T-helper 1 cell (primary cell): ENCODE measurements around the gene SAXO1.

ENCODE experiments used
- DNase-seq, 5 donors: peaks; one replicate each; pipeline ENCODE4 v3.0.0-alpha.2; 2012 to 2020

SAXO1 gene

DNA sequence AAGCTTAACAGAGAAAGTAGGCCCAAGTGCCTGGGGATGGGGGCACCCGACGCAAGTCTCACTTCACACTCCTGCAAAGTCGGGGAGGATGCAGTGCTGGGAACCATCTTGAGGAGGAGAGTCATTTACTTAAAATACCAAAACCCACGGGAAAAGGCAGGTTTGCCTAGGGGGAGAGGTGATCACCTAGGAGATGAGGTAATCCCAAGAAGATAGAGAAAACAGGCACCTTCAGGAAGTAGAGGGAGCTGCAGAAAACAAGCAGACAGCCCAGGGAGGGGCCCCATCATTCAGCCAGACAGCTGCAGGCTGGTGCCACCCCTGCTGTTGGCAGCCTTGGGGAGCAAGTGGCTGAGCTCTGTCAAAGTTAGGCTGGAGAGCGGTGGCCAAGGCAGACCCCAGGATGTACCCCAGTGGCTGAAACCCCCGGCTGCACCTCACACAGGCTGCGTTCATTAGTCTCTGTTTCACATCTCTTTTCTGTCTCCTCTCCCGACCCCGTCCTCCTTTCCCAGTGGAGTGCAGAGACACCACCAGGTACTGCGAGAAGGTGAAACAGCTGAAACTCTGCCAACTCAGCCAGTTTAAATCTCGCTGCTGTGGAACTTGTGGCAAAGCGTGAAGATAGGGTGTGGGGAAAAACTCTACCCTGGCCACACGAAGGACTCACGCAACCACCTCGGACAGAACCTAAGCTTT lies 124.9 kb downstream of the SAXO1 start:
- DNase-seq = no peak

DNA sequence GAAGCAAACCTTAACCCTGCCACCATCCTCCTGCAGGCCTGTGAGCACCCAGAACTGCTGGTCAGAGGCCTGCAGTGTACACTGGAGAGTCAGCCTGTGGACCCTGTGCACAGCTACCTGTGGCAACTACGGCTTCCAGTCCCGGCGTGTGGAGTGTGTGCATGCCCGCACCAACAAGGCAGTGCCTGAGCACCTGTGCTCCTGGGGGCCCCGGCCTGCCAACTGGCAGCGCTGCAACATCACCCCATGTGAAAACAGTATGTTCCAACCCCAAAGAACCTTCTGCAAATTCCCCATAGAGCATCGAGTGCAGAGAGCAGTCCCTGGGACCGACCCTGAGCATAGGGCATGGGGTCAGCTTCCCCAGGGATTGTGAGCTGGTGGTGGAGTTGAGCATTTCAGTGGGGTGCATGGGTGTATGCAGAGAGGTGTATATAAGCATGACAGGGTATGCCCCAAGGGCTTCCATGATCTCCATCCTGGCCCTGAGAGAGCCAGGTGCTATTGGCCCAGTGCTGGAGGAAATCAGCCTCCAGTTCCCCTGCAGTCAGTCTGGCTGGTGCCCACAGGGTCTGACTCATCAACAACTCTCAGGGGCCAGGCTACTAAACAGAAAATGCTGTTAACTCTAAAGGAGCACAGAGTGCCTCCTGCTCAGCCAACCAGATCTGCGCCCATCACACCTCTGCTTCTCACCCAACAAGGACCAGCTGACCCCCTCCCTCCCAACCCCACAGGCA lies 126.2 kb downstream of the SAXO1 start:
- DNase-seq = no peak

DNA sequence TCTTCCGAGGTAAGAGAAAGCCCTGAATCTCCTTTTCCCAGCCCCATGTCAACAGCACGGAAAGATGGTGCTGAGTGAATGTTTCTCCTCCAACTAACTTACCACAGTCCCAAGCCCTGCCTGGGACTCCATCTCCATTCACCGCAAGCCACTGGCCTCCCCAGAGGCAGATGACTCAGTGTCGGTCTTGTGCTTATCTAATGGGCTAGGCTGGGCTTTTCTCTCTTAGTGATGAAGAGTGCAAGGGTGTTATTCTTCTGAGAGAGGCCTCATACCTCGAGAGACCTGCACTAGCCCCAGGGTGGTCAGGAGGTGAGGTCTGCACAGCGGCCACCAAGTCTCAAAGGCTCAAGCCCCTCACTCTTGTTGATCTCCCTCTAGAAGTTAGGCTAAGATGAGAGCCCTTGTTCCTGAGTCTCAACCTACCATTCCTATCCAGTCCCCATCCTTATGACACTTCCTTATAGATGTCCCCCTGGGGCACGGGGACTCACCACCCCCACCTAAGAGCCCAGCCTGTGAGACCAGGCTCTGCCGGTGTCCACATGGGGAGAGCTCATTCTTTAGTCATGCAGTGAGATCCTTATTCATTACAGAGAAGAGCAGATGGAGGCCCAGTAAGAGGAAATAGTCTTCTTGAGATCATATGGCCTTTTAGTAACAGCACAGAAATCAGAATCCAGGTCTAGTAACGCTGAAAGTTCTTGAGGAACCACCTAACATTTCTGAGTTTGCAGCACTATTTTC lies 127.0 kb downstream of the SAXO1 start:
- no peak for DNase-seq

DNA sequence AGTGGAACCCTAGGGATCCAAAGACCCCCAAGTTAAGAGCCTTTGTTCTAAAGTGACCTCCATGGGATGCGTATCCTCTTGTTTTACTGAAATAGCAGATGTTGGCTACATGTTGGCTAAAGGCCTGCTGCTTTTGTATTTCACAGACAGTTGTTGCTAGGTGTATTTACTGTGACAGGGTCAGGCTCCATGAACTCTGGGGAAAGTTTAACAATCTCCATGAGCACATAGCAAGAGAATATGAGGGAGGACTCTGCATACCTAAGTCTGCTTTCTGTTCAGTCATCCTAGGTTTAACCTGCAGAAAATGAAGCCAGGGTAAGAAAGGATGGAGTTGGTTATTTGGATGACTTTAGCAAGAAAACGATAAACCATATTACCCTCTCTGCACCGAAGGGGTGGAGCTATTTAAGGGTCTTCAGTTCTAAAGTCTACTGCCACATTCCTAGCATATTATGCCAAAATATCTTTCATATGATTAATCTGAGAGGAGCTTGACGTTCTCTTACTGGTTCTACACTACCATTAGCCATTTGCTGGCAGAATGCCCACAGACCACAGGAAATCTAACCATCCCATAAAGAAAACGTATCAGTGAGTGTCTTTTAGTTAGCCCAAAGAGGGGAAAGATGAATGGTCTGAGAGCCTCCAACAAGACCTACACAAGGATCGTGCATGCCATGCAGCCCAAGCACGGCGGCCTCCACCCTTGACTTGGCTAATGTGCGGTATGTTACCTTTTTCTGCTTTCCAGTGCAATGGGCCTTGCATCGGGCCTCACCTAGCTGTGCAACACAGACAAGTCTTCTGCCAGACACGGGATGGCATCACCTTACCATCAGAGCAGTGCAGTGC lies 127.8 kb downstream of the SAXO1 start:
- DNase-seq = no peak

- no peak for DNase-seq
Observed at GRCh38 chr9:18903450-18903849, 129.6 kb downstream of the SAXO1 start.

GRCh38 chr9:18896531-18897179 lies 136.4 kb downstream of the SAXO1 start:
- peak in 1 of 5 donors; percentile 59 for DNase-seq

GRCh38 chr9:18896004-18896403 lies 137.0 kb downstream of the SAXO1 start:
- DNase-seq = no peak

DNA sequence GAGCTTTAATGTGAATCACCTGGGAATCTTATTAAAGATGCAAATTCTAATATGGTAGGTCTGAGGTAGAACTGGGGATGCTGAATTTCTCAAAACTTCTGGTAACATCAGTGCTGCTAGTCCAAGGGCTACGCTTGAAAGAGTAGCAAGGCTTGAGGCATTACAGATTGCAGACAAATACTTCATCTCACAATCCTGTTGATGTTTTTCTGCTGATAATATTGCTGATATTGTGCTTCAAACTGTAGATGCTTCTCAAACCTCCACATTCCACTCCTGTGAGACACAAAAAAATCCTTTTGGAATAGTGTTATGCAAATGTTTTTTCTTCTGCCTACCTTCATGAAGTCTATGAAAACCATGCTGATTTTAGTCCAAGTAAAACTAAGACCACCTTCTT lies 139.5 kb downstream of the SAXO1 start:
- DNase-seq = no peak

DNA sequence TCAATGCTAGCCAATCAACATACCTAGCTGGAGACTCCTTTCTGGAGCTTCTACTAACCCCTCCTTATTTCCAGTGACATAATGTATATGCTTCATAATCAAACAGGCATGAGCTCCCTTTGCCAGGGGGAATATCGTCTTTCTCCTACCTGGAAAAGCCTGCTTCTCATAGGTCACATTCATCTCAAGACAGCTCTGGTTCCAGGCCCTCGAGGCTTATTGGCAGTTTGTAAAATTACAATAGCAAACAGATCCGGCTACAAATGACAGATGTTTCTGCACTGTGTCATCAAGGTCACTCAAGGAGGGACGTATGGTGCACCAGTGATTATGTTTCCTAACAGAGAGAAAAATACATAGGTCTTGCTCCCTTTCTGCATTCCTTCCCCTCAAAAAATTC lies 140.0 kb downstream of the SAXO1 start:
- DNase-seq = no peak

- no peak for DNase-seq
Observed at GRCh38 chr9:18891946-18892670, 140.9 kb downstream of the SAXO1 start.

GRCh38 chr9:18890372-18890771 lies 142.6 kb downstream of the SAXO1 start:
- DNase-seq = peak in 1 of 5 donors; percentile 14

- no peak for DNase-seq
Observed at GRCh38 chr9:18889550-18889949, 143.5 kb downstream of the SAXO1 start.

GRCh38 chr9:18888290-18888689 lies 144.7 kb downstream of the SAXO1 start:
- DNase-seq = no peak

GRCh38 chr9:18887546-18887945 lies 145.5 kb downstream of the SAXO1 start:
- no peak for DNase-seq

- no peak for DNase-seq
Observed at GRCh38 chr9:18881758-18882157, 151.3 kb downstream of the SAXO1 start.

DNA sequence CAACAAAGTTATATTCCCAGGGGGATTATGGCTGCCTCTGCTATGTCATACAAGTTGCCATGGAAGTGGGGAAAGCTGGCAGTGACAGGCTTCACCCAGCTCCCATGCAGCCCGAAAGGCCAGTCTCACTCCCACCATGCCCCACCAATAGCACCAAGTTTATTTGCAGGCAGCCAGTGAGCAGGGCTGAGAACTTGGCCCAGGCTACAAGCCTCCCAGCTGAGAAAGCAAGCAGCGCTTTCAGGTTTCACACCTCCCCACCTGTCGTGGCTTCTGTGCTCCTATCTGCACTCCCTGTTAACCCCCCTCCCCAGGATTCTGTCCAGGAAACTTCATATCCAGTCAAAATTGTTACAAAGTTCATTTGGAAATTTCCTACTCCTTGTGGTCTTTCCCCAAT lies 155.0 kb downstream of the SAXO1 start:
- DNase-seq = no peak
